Glutamatergic neuron (in vitro differentiated cells): ENCODE data around the gene PDCL3. TPM values are rescaled to one million over a fixed set of nuclear protein-coding genes. Genes with fewer than 3 reads are reported as not detected.

ENCODE experiments used
- DNase-seq: peaks from one replicate; pipeline ENCODE4 v3.0.0; 2022
- H3K27ac Mint-ChIP-seq: one replicate; pipeline ENCODE4 v1.8.0; 2020; ENCODE audit warnings: mild to moderate bottlenecking, mixed read lengths, inconsistent platforms; ENCODE audit not compliant: unreplicated experiment
- H3K27me3 Mint-ChIP-seq: one replicate; pipeline ENCODE4 v1.8.0; 2020; ENCODE audit warnings: mild to moderate bottlenecking, moderate library complexity, mixed read lengths, inconsistent platforms; ENCODE audit not compliant: unreplicated experiment
- H3K36me3 Mint-ChIP-seq: one replicate; pipeline ENCODE4 v1.8.0; 2020; ENCODE audit warnings: mild to moderate bottlenecking, mixed read lengths, inconsistent platforms; ENCODE audit not compliant: unreplicated experiment
- H3K4me1 Mint-ChIP-seq: one replicate; pipeline ENCODE4 v1.8.0; 2020; ENCODE audit warnings: mild to moderate bottlenecking, low read depth, mixed read lengths, inconsistent platforms; ENCODE audit not compliant: unreplicated experiment
- H3K4me3 Mint-ChIP-seq: one replicate; pipeline ENCODE4 v1.8.0; 2020; ENCODE audit warnings: mild to moderate bottlenecking, mixed read lengths, inconsistent platforms; ENCODE audit not compliant: unreplicated experiment
- H3K9me3 Mint-ChIP-seq: one replicate; pipeline ENCODE4 v1.8.0; 2020; ENCODE audit warnings: mild to moderate bottlenecking, moderate library complexity, mixed read lengths, inconsistent platforms; ENCODE audit not compliant: unreplicated experiment
- CTCF ChIP-seq: fragments of 200-600 bp; sonication (generic); IDR thresholded peaks from one replicate; pipeline ENCODE4 v1.5.0; 2021; ENCODE audit not compliant: partially characterized antibody, unreplicated experiment
- total RNA-seq: library from RNA; stranded (reverse); fragmentation: NEBNext Ultra II Directional; extraction: Animal tissue kit (Norgen Biotek cat#: 25700); gene quantifications from one replicate; pipeline ENCODE4 v1.2.1, GENCODE V29; 2021; ENCODE audit not compliant: unreplicated experiment

Gene PDCL3
- total RNA-seq, 1 donor from 2014 or later, result 24.9 TPM

GRCh38 chr2:100606726-100607343 is 44.0 kb downstream of the PDCL3 start:
- no peaks in the 10 kb centered on the region for H3K27me3 Mint-ChIP-seq
- no peaks in the 10 kb centered on the region for H3K9me3 Mint-ChIP-seq
- H3K27ac Mint-ChIP-seq, result peak overlapping the region; percentile 7
- DNase-seq, result peak; percentile 40
- H3K4me1 Mint-ChIP-seq, result no peaks in the 10 kb centered on the region
- H3K4me3 Mint-ChIP-seq, result no peak overlapping the region
- H3K36me3 Mint-ChIP-seq, result no peaks in the 10 kb centered on the region
- peak; percentile 92 for TF ChIP-seq CTCF

- Mint-ChIP-seq H3K27me3 (peaks cover 2% of the 10 kb centered on the region), H3K9me3 (no peaks in the 10 kb centered on the region), H3K27ac (no peak overlapping the region), H3K36me3 (no peaks in the 10 kb centered on the region), H3K4me3 (no peak overlapping the region), H3K4me1 (no peaks in the 10 kb centered on the region)
- DNase-seq, result peak; percentile 90
- TF ChIP-seq CTCF, result peak; percentile 50
These were observed 47.6 kb downstream of the PDCL3 start for GRCh38 chr2:100610381-100610831.

- Mint-ChIP-seq H3K36me3 (no peaks in the 10 kb centered on the region), H3K4me1 (no peaks in the 10 kb centered on the region), H3K4me3 (no peak overlapping the region), H3K9me3 (no peaks in the 10 kb centered on the region), H3K27ac (no peak overlapping the region), H3K27me3 (peaks cover 2% of the 10 kb centered on the region)
- no peak for TF ChIP-seq CTCF
- DNase-seq, result no peak
These were observed 48.6 kb downstream of the PDCL3 start for GRCh38 chr2:100611079-100612029.

- H3K27me3 Mint-ChIP-seq, result peaks cover 3% of the 10 kb centered on the region
- no peaks in the 10 kb centered on the region for H3K4me1 Mint-ChIP-seq
These were observed 49.7 kb downstream of the PDCL3 start for GRCh38 chr2:100612388-100613000.

More at GRCh38 chr2:100612388-100613000, 49.7 kb downstream of the PDCL3 start:
- Mint-ChIP-seq H3K4me3 (no peak overlapping the region), H3K27ac (no peak overlapping the region), H3K9me3 (no peaks in the 10 kb centered on the region), H3K36me3 (no peaks in the 10 kb centered on the region)
- DNase-seq, result no peak
- no peak for TF ChIP-seq CTCF
